Heart right ventricle (tissue), 16 donors: ENCODE results near the gene TRPC1. TPM values are rescaled to one million over a fixed set of nuclear protein-coding genes. Genes with fewer than 3 reads are reported as not detected.

Experiments used
- ATAC-seq, 8 donors: fragments of 200-7000 bp; cut with Tn5 transposase; one replicate each; pipeline ENCODE4 v1.9.1; 2020; ENCODE audit warnings: mild to moderate bottlenecking in 8 of 8, moderate library complexity in 8 of 8, moderate number of reproducible peaks in 1 of 8
- DNase-seq, 2 donors: peaks; one replicate each; pipeline ENCODE4 v3.0.0-alpha.2; 2020
- H3K27ac ChIP-seq, 10 donors: fragments of 200-600 bp; sonication (generic) in 2 of 10; one replicate each; pipeline versions ENCODE4 v1.5.0 to v1.8.0; 2020 to 2022; ENCODE audit warnings: mild to moderate bottlenecking in 3 of 10
- H3K27me3 ChIP-seq, 7 donors: fragments of 200-600 bp; one replicate each; pipeline ENCODE4 v1.8.0; 2021 to 2022; ENCODE audit warnings: mild to moderate bottlenecking in 2 of 7
- H3K36me3 ChIP-seq, 9 donors: fragments of 200-600 bp; sonication (generic) in 1 of 9; one replicate each; pipeline versions ENCODE4 v1.5.0 to v1.8.0; 2020 to 2022; ENCODE audit warnings: mild to moderate bottlenecking in 2 of 9
- H3K4me1 ChIP-seq, 9 donors: fragments of 200-600 bp; sonication (generic) in 1 of 9; one replicate each; pipeline versions ENCODE4 v1.5.0 to v1.8.0; 2020 to 2022; ENCODE audit warnings: mild to moderate bottlenecking in 4 of 9
- H3K4me3 ChIP-seq, 10 donors: fragments of 200-600 bp; sonication (generic) in 2 of 10; one replicate each; pipeline versions ENCODE4 v1.5.0 to v1.8.0; 2020 to 2022; ENCODE audit warnings: mild to moderate bottlenecking in 7 of 10, moderate library complexity in 2 of 10
- H3K9me3 ChIP-seq, 11 donors: fragments of 200-600 bp in 10 of 11; sonication (generic) in 2 of 11; one replicate each; pipeline versions ENCODE4 v1.5.0 to v1.8.0; 2013 to 2022; ENCODE audit warnings: mild to moderate bottlenecking in 2 of 11, control low read depth in 1 of 11, moderate library complexity in 1 of 11
- CTCF ChIP-seq, 9 donors: fragments of 200-600 bp; sonication (generic) in 2 of 9; IDR thresholded peaks; one replicate each; pipeline versions ENCODE4 v1.5.0 to v1.8.0; 2021 to 2022; ENCODE audit warnings: antibody characterized with exemption in 9 of 9, mild to moderate bottlenecking in 5 of 9, moderate library complexity in 1 of 9
- WGBS, 2 donors: extraction: QIAGEN DNeasy Blood & Tissue Kit; methylation state at CpG; one replicate each; pipeline ENCODE4 v1.1.7; 2013; ENCODE audit warnings: inconsistent platforms in 1 of 2; 5-methylcytosine and 5-hydroxymethylcytosine counted together
- intact Hi-C, 10 donors: fragments of 100-400 bp; cut with DNase I; formaldehyde crosslinking; loops; one replicate each; pipeline versions ENCODE4 v1.11.1 to v1.14.2; 2022
- polyA plus RNA-seq, 2 donors: library from polyadenylated mRNA; stranded (reverse); fragments of 200-250 nt; gene quantifications; one replicate each; pipeline ENCODE4 v1.2.3, GENCODE V29; 2013
- total RNA-seq, 10 donors: library from RNA; stranded (reverse); fragmentation: NEBNext Ultra II Directional in 3 of 10; extraction: Animal tissue kit (Norgen Biotek cat#: 25700) in 3 of 10; gene quantifications; one replicate each; pipeline versions ENCODE4 v1.2.1 to v1.2.4, GENCODE V29; 2021 to 2023
- donor health status: Arrhythmogenic right ventricular cardiomyopathy.
- donor health status: ischemic (EF 13 %, LVEDD 7.1; RV severe dilation, severe dysfunction).
- donor health status: healthy with polysubstance abuse.
- donor health status: DM: no; HTN: yes; CAD: no.
- donor health status: DM: no; HTN: no; CAD: no.
- donor health status: ischemic (EF 25% LVEDD 6.9; RV normal size, moderate dysfunction).
- donor health status: ischemic (EF 25% LVEDD 5.7; RV mildly dilated, moderate dysfunction).
- donor health status: healthy.
- donor health status: DM: yes; HTN: yes; CAD: no.
- donor health status: Ischemic cardiomyopathy.
- donor health status: ischemic (EF 35%, LVEDD 5.7; RV mildly dilated, moderate dysfunction).
- donor health status: nonischemic (EF 11% LVEDD 7.7; RV severe dilation, severe dysfunction).
- donor health status: DM: yes; HTN: yes; CAD: no.
- donor health status: PGD.
- donor health status: ischemic (EF 29% LVEDD 5.4; RV normal size, mild dysfunction).
- donor health status: nonischemic (EF 23%, LVEDD 6.1; RV moderate dilation, normal function).

TRPC1 gene
- total and polyA plus RNA-seq, 12 donors, result 2.1 to 22.4 (median 11.8) TPM

GRCh38 chr3:142754494-142754893 is 30.7 kb downstream of the TRPC1 start:
- no peaks in the 10 kb centered on the region for H3K27me3 ChIP-seq
- intact Hi-C loops, result no loop called here
- H3K27ac ChIP-seq, result no peak overlapping the region
- ATAC-seq, result no peak
- H3K4me3 ChIP-seq, result no peak overlapping the region
- TF ChIP-seq CTCF (IDR thresholded peaks at IDR 0.05), result no peak
- no peaks in the 10 kb centered on the region for H3K4me1 ChIP-seq
- peaks cover 0 to 23% (median 0%) of the 10 kb centered on the region in 11 donors for H3K9me3 ChIP-seq
- 92 to 93% methylated on average over 1 of the region's 1 CpG for WGBS, 2 donors
- H3K36me3 ChIP-seq, result peaks cover 0 to 30% (median 9%) of the 10 kb centered on the region in 9 donors
- DNase-seq, result no peak

GRCh38 chr3:142768338-142768737 is 44.5 kb downstream of the TRPC1 start:
- Histone ChIP-seq H3K4me3 (no peak overlapping the region), H3K36me3 (peaks cover 0 to 74% (median 19%) of the 10 kb centered on the region in 9 donors), H3K4me1 (no peaks in the 10 kb centered on the region), H3K27ac (no peak overlapping the region), H3K27me3 (no peaks in the 10 kb centered on the region), H3K9me3 (peaks cover 0 to 28% (median 14%) of the 10 kb centered on the region in 11 donors)
- DNase-seq (no peak), ATAC-seq (no peak)
- TF ChIP-seq CTCF (IDR thresholded peaks at IDR 0.05), result no peak
- intact Hi-C loops, result no loop called here

- no peak for TF ChIP-seq CTCF (IDR thresholded peaks at IDR 0.05)
- ATAC-seq, result no peak
Observed at GRCh38 chr3:142777927-142778326, 54.1 kb downstream of the TRPC1 start.

GRCh38 chr3:142778541-142778940 is 54.7 kb downstream of the TRPC1 start:
- no peaks in the 10 kb centered on the region for H3K9me3 ChIP-seq
- no peaks in the 10 kb centered on the region for H3K27me3 ChIP-seq
- intact Hi-C loops, result no loop called here
- DNase-seq (no peak), ATAC-seq (no peak)
- no peak overlapping the region for H3K27ac ChIP-seq
- WGBS, 2 donors, result 91 to 94% methylated on average over 2 of the region's 2 CpGs
- TF ChIP-seq CTCF (IDR thresholded peaks at IDR 0.05), result no peak
- H3K36me3 ChIP-seq, result peaks cover 0 to 33% (median 3%) of the 10 kb centered on the region in 9 donors
- no peak overlapping the region for H3K4me3 ChIP-seq
- no peaks in the 10 kb centered on the region for H3K4me1 ChIP-seq

More at GRCh38 chr3:142777927-142778326, 54.1 kb downstream of the TRPC1 start:
- intact Hi-C loops, result no loop called here
- no peaks in the 10 kb centered on the region for H3K9me3 ChIP-seq
- H3K4me1 ChIP-seq, result no peaks in the 10 kb centered on the region
- no peak for DNase-seq
- no peak overlapping the region for H3K27ac ChIP-seq
- H3K36me3 ChIP-seq, result peaks cover 0 to 27% (median 3%) of the 10 kb centered on the region in 9 donors
- no peak overlapping the region for H3K4me3 ChIP-seq
- H3K27me3 ChIP-seq, result no peaks in the 10 kb centered on the region
